ENCODE measurements around the gene SLC6A13.

- TF ChIP-seq, protein P1, sequence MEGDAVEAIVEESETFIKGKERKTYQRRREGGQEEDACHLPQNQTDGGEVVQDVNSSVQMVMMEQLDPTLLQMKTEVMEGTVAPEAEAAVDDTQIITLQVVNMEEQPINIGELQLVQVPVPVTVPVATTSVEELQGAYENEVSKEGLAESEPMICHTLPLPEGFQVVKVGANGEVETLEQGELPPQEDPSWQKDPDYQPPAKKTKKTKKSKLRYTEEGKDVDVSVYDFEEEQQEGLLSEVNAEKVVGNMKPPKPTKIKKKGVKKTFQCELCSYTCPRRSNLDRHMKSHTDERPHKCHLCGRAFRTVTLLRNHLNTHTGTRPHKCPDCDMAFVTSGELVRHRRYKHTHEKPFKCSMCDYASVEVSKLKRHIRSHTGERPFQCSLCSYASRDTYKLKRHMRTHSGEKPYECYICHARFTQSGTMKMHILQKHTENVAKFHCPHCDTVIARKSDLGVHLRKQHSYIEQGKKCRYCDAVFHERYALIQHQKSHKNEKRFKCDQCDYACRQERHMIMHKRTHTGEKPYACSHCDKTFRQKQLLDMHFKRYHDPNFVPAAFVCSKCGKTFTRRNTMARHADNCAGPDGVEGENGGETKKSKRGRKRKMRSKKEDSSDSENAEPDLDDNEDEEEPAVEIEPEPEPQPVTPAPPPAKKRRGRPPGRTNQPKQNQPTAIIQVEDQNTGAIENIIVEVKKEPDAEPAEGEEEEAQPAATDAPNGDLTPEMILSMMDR (IDR thresholded peaks at IDR 0.05; ENCODE audit: borderline replicate concordance, extremely low read depth, low read length, poor library complexity, severe bottlenecking) = no peak
- TF ChIP-seq EZH2 (IDR thresholded peaks at IDR 0.05; ENCODE audit: borderline replicate concordance, low read depth, low read length, severe bottlenecking) = no peak
Measured at GRCh38 chr12:237026-237815, 25.4 kb downstream of the SLC6A13 start.
